HG03097 (cell line): ENCODE results near the gene PLXNB3.
"Not testable (repeated sequence)": the region's sequence is repeated elsewhere in the genome, so short reads cannot be mapped to it uniquely, and the experiment has no call there.

Experiments
- ATAC-seq: cut with Tn5 transposase; IDR thresholded peaks from one replicate; pipeline ENCODE4 v1.9.1; 2021; ENCODE audit not compliant: unreplicated experiment, low FRiP score

PLXNB3 gene

GRCh38 chrX:153749017-153749416 is 15.0 kb upstream of the PLXNB3 start:
- ATAC-seq: not testable (repeated sequence)

GRCh38 chrX:153750127-153750774 is 13.8 kb upstream of the PLXNB3 start:
- no peak for ATAC-seq

DNA sequence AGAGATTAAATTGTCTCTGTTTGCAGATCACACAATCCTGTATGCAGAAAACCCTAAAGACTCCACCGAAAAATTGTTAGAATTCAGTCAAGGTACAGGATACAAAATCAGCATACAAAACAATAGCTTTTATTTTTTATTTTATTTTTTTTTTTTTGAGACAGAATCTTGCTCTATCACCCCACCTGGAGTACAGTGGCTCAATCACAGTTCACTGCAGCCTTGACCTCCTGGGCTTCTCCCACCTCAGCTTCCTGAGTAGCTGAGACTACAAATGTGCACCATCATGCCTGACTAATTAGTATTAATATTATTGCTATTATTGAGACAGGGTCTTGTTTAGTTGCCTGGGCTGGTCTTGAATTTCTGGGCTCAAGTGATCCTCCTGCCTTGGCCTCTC is 8.9 kb upstream of the PLXNB3 start:
- ATAC-seq: no peak

- ATAC-seq: no peak
Observed at GRCh38 chrX:153761863-153762262, 2.2 kb upstream of the PLXNB3 start.

DNA sequence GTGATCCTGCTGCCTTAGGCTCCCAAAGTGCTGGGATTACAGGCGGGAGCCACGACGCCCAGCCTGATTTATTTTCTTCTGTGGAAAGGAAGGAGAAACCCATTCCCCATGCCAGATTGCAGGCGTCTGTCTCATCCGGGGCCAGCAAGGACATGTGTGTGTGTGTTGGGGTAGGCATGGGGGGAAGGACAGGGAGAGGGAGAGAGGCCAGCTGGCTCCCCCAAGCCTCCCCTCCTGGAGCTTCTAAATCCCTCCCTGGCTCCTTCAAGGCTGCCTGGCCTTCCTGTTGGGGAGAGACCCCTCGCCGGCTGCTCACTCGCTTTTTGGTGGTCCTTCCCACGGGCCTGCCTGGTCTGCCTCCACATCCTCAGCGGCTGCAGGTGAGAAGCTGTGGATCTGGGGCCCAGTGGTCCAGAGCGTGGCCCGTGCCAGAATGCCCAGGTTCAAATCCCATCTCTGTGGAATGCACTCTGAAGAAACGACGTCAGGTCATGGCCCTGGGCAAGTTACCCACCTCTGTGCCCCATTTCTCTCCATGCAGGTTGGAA is 1.3 kb upstream of the PLXNB3 start:
- no peak for ATAC-seq

DNA sequence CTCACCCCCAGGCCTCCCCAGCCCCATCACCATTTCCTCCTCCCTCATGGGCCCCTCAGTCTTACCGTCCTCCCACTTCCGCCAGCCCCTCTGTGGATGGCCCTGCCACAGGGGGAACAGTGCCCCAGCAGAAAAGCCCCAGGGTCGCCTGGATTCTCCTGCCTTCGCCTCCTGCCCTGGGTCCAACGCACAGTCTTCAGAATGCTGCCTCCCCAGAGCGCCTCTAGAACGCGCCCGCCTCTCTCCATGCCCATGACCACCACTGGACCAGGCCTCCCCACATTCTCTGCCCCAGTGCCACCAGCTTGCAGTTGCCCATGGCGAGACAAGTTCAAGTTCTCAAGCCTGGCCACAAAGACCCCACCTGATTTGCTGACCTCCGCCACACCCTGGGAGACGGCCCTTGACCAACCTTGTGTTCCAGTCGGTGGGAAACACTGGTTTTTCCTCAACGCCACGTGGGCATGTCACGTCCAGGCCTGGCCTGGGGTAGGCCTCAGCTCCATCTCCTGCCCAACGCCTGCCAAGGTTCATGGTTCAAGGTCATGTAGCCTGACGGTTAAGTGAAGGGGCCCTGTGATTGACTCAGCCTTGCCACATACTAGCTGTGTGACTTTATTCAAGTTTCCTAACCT is 634 bp upstream of the PLXNB3 start:
- no peak for ATAC-seq

- ATAC-seq: no peak
Observed at GRCh38 chrX:153764786-153765137, 713 bp downstream of the PLXNB3 start.

DNA sequence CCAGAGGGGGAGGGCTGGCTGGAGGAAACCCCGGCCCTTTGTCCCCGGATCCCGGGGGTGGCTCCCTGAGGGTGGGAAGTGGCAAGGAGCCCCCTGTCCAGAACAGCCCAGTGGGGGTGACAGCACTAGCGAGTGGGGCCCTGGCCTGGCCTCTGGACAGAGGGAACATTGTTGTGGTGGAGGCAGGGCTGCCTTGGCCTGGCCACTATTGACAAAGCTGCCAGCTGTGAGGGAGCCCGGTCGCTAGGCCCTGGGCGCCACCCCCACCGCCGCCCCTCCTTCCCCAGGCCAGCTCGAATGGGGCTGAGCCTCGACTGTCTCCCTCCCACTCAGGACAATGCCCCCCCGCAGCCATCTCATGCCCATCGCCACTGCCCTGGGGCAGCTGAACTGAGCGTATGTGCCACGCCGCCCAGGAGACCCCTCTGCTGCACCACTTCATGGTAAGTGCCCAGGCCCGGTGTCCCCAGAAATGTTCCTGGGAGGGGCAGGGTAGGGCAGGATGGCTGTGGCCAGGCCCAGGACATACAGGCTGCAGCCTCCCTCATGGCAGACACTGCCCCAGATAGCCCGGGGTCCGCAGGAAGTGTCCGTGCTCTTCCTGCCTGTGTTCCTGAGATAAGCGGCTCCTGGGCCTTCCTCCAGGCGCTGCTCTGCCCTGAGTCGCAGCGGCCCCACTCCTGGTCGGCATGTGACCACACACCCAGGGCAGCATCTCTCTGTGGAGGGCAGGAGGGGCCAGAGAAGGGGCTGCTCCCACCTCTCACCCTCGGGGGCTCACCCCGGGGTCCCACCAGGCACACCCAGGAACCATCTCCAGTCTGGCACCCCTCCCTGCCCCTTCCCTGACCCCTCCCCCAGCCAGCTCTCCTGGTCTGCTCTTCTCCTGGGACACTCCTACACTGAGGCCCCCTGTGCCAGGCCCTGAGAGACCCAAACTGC is 1.4 kb downstream of the PLXNB3 start:
- no peak for ATAC-seq

DNA sequence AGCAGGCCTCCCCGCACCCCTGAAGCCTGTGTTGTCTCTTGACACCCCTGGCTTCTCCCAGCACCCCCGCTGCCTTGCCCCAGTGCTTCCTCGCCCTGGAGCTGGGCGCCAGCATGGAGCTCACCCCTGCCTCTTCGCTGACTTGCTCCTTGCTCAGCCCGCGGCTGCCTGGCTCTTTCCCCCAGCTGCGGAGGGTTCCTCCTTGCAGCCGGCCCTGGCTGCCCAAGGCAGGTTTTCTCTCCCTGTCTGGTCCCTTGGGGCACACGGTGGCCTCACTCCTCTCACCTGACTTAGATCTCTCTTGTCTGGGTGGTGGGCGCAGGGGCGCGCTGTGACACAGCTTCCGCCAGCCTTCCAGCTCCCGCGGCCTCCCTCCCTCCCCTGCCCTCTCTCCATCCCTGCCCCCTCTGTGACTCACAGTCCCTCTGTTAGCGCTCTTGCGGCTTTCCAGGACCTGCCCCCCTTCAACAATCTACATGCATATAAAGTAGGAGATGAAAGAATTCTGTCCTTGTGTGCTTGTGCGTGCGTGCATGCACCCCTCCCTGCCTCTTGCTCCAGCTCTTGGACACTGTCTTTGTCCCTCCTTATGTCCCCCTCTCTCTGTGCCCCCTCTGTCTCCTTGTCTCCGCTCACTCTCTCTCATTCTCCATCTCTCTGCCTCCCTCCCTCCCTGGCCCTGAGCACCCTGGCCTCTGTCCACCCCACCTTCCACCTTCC is 2.2 kb downstream of the PLXNB3 start:
- ATAC-seq: no peak

GRCh38 chrX:153766871-153767673 is 3.0 kb downstream of the PLXNB3 start:
- no peak for ATAC-seq

GRCh38 chrX:153767674-153768055 is 3.6 kb downstream of the PLXNB3 start:
- no peak for ATAC-seq

- no peak for ATAC-seq
Observed at GRCh38 chrX:153768311-153769157, 4.5 kb downstream of the PLXNB3 start.

- no peak for ATAC-seq
Observed at GRCh38 chrX:153769158-153769864, 5.3 kb downstream of the PLXNB3 start.

GRCh38 chrX:153769865-153770600 is 6.0 kb downstream of the PLXNB3 start:
- no peak for ATAC-seq

GRCh38 chrX:153770601-153771414 is 6.8 kb downstream of the PLXNB3 start:
- ATAC-seq: no peak

DNA sequence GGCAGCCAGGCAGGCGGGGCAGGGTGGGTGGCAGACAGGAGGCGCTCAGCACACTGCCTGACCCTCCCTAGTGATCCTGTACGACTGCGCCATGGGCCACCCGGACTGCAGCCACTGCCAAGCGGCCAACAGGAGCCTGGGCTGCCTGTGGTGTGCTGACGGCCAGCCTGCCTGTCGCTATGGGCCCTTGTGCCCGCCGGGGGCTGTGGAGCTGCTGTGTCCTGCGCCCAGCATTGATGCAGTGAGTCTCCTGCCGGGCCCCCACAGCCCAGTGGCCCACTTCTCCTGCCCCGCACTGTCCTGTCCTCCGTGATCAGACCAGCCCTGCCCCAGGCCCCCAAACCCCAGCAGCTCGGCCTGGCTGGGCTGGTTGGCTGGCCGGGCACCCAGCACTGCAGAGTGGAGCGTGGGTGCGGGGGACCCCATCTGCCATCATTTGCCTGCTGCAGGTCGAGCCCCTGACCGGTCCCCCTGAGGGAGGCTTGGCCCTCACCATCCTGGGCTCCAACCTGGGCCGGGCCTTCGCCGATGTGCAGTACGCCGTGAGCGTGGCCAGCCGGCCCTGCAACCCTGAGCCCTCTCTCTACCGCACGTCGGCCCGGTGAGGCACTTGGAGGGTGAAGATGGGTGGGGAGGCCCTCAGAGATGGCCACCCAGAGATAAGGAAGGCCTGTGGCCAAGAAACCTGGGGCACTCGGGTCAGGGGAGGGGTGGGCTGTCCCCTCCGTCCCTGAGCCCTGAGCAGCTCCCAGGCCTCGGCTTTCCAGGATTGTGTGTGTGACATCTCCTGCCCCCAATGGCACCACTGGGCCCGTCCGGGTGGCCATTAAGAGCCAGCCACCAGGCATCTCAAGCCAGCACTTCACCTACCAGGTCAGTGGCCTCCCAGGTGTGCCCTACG is 7.6 kb downstream of the PLXNB3 start:
- ATAC-seq: no peak
